Fibroblast of mammary gland (primary cell): ENCODE data around the gene LRRC8D.

Experiments
- DNase-seq: peaks from one replicate; pipeline ENCODE4 v3.0.0-alpha.2; 2010; ENCODE audit warnings: low read depth
- H3K4me3 ChIP-seq: 2 replicates; pipeline ENCODE4 v1.5.1; 2011; ENCODE audit warnings: low read depth, mild to moderate bottlenecking, low read length, moderate library complexity; ENCODE audit not compliant: control insufficient read depth
- TF ChIP-seq, protein P1 (sequence below): conservative IDR thresholded peaks from 2 replicates; pipeline ENCODE4 v1.5.1; 2011; ENCODE audit warnings: low read depth, low read length, inconsistent platforms; ENCODE audit not compliant: control insufficient read depth, insufficient read depth

The LRRC8D gene

GRCh38 chr1:89942014-89942413, 121.2 kb downstream of the LRRC8D start:
- TF ChIP-seq, protein P1, sequence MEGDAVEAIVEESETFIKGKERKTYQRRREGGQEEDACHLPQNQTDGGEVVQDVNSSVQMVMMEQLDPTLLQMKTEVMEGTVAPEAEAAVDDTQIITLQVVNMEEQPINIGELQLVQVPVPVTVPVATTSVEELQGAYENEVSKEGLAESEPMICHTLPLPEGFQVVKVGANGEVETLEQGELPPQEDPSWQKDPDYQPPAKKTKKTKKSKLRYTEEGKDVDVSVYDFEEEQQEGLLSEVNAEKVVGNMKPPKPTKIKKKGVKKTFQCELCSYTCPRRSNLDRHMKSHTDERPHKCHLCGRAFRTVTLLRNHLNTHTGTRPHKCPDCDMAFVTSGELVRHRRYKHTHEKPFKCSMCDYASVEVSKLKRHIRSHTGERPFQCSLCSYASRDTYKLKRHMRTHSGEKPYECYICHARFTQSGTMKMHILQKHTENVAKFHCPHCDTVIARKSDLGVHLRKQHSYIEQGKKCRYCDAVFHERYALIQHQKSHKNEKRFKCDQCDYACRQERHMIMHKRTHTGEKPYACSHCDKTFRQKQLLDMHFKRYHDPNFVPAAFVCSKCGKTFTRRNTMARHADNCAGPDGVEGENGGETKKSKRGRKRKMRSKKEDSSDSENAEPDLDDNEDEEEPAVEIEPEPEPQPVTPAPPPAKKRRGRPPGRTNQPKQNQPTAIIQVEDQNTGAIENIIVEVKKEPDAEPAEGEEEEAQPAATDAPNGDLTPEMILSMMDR, result no peak
- no peak for DNase-seq
- no peak overlapping the region for H3K4me3 ChIP-seq

GRCh38 chr1:89942825-89943658, 122.2 kb downstream of the LRRC8D start:
- no peak overlapping the region for H3K4me3 ChIP-seq
- peak; percentile 15 for DNase-seq
- TF ChIP-seq, protein P1, result no peak

DNA sequence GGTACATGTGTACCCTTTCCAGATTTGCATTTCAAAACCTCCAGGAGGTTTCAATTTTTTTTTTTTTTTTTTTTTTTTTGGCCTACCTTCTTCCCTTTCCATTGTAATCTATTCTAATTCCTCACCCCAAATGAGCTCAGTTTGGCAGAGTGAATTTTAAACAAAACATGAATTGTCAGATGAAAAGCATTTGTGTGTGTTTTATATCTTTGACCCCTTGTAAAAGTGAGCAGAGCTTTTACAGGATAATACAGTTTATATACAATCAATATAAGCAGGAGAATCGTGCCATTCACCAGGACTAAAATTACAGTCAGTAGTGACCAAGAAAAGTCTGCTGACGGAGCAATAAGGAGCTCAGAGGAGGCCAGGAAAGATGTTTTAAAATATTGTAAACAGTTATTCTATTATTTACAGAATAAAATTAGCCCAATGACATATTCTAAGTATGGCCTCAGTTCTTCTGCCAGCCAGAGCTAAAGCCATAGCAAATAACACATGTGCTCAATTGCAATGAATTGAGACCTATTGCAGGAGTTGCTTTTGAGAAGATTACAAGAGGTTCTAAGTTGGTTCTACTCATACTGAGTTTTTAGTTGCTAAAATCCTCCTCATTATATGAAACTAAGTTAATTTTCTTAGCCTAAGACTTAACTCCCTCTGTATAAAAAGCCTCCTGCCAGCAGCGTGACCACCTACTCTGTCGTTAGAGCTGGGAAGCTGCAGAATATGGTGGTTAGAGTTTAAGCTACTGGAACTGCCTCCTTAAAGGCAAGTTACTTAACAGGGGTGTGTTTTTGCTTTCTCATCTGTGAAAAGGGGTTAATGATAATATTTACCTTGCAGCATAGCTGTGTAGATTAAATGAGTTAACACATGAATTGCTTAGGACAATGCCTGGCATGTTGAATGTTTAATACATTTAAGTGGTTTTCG, 123.3 kb downstream of the LRRC8D start:
- H3K4me3 ChIP-seq, result no peak overlapping the region
- DNase-seq, result no peak
- TF ChIP-seq, protein P1, result no peak

DNA sequence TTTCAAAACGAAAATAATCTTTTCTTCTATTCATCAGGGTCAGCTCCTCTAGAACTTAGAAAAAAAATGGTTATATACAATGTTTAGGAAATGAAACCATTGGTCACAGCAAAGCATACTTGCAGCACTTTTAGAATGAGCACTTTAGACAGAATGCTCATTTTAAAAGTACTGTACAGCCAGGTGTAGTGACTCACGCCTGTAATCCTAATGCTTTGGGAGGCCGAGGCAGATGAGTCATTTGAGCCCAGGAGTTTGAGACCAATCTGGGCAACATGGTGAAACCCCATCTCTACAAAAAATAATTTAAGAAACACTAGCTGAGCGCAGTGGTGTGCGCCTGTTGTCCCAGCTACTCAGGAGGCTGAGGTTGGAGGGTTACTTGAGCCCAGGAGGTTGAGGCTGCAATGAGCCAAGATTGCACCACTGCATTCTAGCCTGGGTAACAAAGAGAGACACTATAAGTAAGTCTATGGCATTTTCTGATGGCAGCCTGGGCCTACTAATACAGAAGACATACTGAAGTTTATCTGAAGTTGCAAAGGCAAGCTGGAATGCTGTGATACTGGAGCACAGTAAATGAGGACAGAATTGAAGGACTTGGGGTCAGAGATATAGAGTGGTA, 125.1 kb downstream of the LRRC8D start:
- peak; percentile 46 for DNase-seq
- H3K4me3 ChIP-seq, result no peak overlapping the region
- TF ChIP-seq, protein P1, result no peak

DNA sequence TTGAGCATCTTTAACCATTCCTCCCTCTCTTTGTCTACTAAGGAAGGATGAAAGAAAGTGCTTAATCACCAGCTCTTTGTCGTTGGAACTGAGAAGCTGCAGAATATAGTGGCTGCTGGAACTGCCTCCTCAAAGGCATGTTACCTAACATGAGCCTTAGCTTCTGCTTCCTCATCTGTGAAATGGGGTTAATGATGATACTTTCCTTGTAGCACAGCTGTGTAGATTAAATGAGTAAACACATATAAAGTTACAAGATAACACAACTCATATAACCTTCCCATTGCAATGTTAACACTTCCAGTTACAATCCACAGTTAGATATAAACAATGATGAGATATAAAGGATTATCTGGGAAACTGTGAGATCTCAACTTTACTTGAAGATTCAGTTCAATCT, 125.7 kb downstream of the LRRC8D start:
- H3K4me3 ChIP-seq, result no peak overlapping the region
- no peak for DNase-seq
- TF ChIP-seq, protein P1, result no peak

DNA sequence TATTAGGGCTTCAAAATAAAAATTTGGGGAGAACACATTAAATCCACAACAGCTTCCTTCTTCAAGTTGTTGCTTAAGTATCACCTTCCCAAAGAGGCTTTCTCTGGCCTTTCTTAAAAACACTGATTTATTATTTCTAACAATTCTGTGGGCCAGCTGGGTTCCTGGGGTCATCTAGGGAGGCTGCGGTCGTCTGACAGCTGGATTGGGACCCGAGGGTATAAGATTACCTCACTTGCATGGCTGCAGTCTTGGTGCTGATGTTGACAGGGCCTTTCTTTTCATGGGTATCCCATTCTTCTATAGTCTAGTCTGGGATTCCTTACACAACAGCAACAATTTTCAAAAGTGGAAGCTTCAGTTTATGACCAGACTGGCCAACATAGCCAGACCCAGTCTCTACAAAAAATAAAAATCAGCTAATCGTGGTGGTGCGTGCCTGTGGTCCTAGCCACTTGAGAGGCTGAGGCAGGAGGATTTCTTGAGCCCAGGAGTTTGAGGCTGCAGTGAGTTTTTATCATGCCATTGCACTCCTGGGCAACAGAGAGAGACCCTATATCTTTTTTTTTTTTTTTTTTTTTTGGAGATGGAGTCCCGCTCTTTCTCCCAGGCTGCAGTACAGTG, 128.0 kb downstream of the LRRC8D start:
- TF ChIP-seq, protein P1, result no peak
- DNase-seq, result no peak
- H3K4me3 ChIP-seq, result no peak overlapping the region
